WTC11 (cell line): ENCODE measurements around the gene CCDC85A. TPM values are rescaled to one million over a fixed set of nuclear protein-coding genes. Genes with fewer than 3 reads are reported as not detected.

Experiments used
- ATAC-seq: fragments of 200-7000 bp; cut with Tn5 transposase; 2 replicates; pipeline ENCODE4 v1.10.0; 2021; ENCODE audit warnings: mild to moderate bottlenecking, moderate library complexity
- CTCF ChIA-PET: fragments of 300-600 bp; sonication (Branson Sonifier 250); formaldehyde crosslinking; loops from one replicate; lab custom pipeline; 2021; ENCODE audit warnings: antibody characterized with exemption; lab: Charles Lee
- POLR2A ChIA-PET: fragments of 350-600 bp; sonication (Branson Sonifier 250); formaldehyde crosslinking; loops from one replicate; lab custom pipeline; 2021; ENCODE audit warnings: antibody characterized with exemption; lab: Charles Lee
- DNase-seq: peaks from one replicate; pipeline ENCODE4 v3.0.0; 2021; ENCODE audit warnings: low spot score
- H3K27ac Mint-ChIP-seq: 2 replicates; pipeline ENCODE4 v1.8.0; 2021; ENCODE audit warnings: mixed read lengths
- H3K27me3 Mint-ChIP-seq: 2 replicates; pipeline ENCODE4 v1.8.0; 2021; ENCODE audit warnings: low read depth, mild to moderate bottlenecking, moderate library complexity, mixed read lengths
- H3K36me3 Mint-ChIP-seq: 2 replicates; pipeline ENCODE4 v1.8.0; 2021; ENCODE audit warnings: mixed read lengths
- H3K4me1 Mint-ChIP-seq: 2 replicates; pipeline ENCODE4 v1.8.0; 2022; ENCODE audit warnings: mixed read lengths
- H3K4me3 Mint-ChIP-seq: 2 replicates; pipeline ENCODE4 v1.8.0; 2021; ENCODE audit warnings: mild to moderate bottlenecking, moderate library complexity, mixed read lengths
- H3K9me3 Mint-ChIP-seq: 2 replicates; pipeline ENCODE4 v1.8.0; 2021; ENCODE audit warnings: mixed read lengths
- CBFB ChIP-seq: sonication (generic); formaldehyde crosslinking; IDR thresholded peaks from 2 replicates; pipeline ENCODE4 v1.8.1; 2022; ENCODE audit warnings: mild to moderate bottlenecking, low read depth, missing genetic modification reagents
- MXD4 ChIP-seq: fragments of 250-450 bp; sonication (Bioruptor Pico); IDR thresholded peaks from 2 replicates; pipeline ENCODE4 v1.8.0; 2021; ENCODE audit warnings: mild to moderate bottlenecking, moderate library complexity, borderline replicate concordance
- MYBL2 ChIP-seq: sonication (generic); formaldehyde crosslinking; IDR thresholded peaks from 2 replicates; pipeline ENCODE4 v1.8.1; 2023; ENCODE audit warnings: mild to moderate bottlenecking, moderate library complexity, missing genetic modification reagents
- NFYB ChIP-seq: sonication (generic); formaldehyde crosslinking; conservative IDR thresholded peaks from 2 replicates; pipeline ENCODE4 v1.8.0; 2022; ENCODE audit warnings: low read depth, missing genetic modification reagents
- NR3C1 ChIP-seq: sonication (generic); formaldehyde crosslinking; conservative IDR thresholded peaks from 2 replicates; pipeline ENCODE4 v1.8.1; 2023; ENCODE audit warnings: low read depth, mild to moderate bottlenecking, missing genetic modification reagents
- PRRX2 ChIP-seq: fragments of 250-450 bp; sonication (Bioruptor Pico); IDR thresholded peaks from 2 replicates; pipeline ENCODE4 v1.8.0; 2021; ENCODE audit warnings: mild to moderate bottlenecking
- SMAD4 ChIP-seq: sonication (generic); formaldehyde crosslinking; IDR thresholded peaks from 2 replicates; pipeline ENCODE4 v1.8.0; 2022; ENCODE audit warnings: mild to moderate bottlenecking, missing genetic modification reagents
- TEAD1 ChIP-seq: sonication (generic); formaldehyde crosslinking; IDR thresholded peaks from 2 replicates; pipeline ENCODE4 v1.8.0; 2022; ENCODE audit warnings: mild to moderate bottlenecking, missing genetic modification reagents
- ZBTB43 ChIP-seq: sonication (generic); formaldehyde crosslinking; IDR thresholded peaks from 2 replicates; pipeline ENCODE4 v1.8.1; 2023; ENCODE audit warnings: mild to moderate bottlenecking, missing genetic modification reagents
- ZNF263 ChIP-seq: sonication (generic); formaldehyde crosslinking; IDR thresholded peaks from 2 replicates; pipeline ENCODE4 v1.8.1; 2022; ENCODE audit warnings: low read depth, mild to moderate bottlenecking, moderate library complexity, missing genetic modification reagents
- ZNF317 ChIP-seq: sonication (generic); formaldehyde crosslinking; IDR thresholded peaks from 2 replicates; pipeline ENCODE4 v1.8.1; 2023; ENCODE audit warnings: low read depth, mild to moderate bottlenecking, moderate library complexity, missing genetic modification reagents, borderline replicate concordance
- total RNA-seq: library from RNA; stranded (reverse); gene quantifications from 3 replicates; pipeline ENCODE4 v1.2.3, GENCODE V29; 2021
- TF ChIP-seq, protein P1 (sequence below): sonication (generic); formaldehyde crosslinking; IDR thresholded peaks from 2 replicates; pipeline ENCODE4 v1.8.1; 2023; ENCODE audit warnings: mild to moderate bottlenecking, missing genetic modification reagents
- TF ChIP-seq, protein P2 (sequence below): sonication (generic); formaldehyde crosslinking; IDR thresholded peaks from 2 replicates; pipeline ENCODE4 v1.8.1; 2022; ENCODE audit warnings: missing genetic modification reagents, borderline replicate concordance
- TF ChIP-seq, protein P3 (sequence below): sonication (generic); formaldehyde crosslinking; IDR thresholded peaks from 2 replicates; pipeline ENCODE4 v1.8.0; 2022; ENCODE audit warnings: mild to moderate bottlenecking, missing genetic modification reagents

The CCDC85A gene
- total RNA-seq, 1 experiment from 2014 or later: 0.22 TPM

- no peak overlapping the region for H3K27ac Mint-ChIP-seq
- ChIA-PET POLR2A (no interaction called here), CTCF (no interaction called here)
- H3K36me3 Mint-ChIP-seq: no peaks in the 10 kb centered on the region
- no peaks in the 10 kb centered on the region for H3K9me3 Mint-ChIP-seq
- no peak for TF ChIP-seq ZNF263
- no peak for ATAC-seq
- H3K4me1 Mint-ChIP-seq: peaks cover 17% of the 10 kb centered on the region
- no peak overlapping the region for H3K4me3 Mint-ChIP-seq
- no peaks in the 10 kb centered on the region for H3K27me3 Mint-ChIP-seq
- no peak for DNase-seq
These were observed 45.7 kb downstream of the CCDC85A start for GRCh38 chr2:56229397-56230060.

DNA sequence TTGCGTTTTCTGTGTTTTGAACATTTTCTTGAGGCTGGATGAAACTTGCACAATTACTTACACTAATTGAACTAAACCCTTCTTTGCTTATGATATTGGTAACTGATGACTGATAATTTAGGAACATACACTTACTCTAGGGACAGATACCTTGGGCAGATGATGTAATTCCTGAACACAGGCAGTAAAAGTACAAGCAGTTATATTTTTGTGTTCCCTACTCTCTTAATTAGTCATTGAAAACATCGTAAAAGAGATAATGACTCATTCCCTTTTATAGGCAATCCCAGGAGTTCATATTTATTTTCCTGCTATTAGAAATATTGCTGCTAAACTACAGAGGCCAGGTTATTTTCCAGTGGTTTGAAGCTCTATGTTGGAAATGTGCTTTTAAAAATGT lies 46.4 kb downstream of the CCDC85A start:
- Mint-ChIP-seq H3K27ac (no peak overlapping the region), H3K36me3 (no peaks in the 10 kb centered on the region), H3K4me1 (peaks cover 22% of the 10 kb centered on the region), H3K9me3 (no peaks in the 10 kb centered on the region), H3K4me3 (no peak overlapping the region), H3K27me3 (no peaks in the 10 kb centered on the region)
- ATAC-seq: no peak
- DNase-seq: no peak
- TF ChIP-seq ZBTB43 (CRISPR knock-in tag): no peak
- CTCF ChIA-PET: no interaction called here
- POLR2A ChIA-PET: no interaction called here

DNA sequence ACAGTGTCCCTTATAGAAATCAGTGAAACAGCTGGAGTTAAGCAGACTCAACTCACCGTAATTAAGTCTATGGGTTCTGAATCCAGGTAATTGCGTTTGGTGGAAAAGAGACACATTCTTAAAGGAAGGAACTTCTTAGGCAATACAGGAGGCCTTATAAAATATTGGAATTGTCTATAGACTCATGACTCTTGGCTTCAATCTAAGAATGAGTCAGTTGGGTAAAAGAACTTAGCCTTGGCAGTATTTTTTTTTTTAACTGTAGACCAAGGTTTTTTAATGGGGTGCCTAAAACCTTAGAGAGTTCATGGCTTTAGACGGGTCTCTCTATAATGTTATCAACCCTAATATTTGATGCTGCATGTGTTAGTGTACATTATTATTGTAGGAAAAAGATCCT lies 47.6 kb downstream of the CCDC85A start:
- DNase-seq (no peak), ATAC-seq (no peak)
- ChIA-PET CTCF (interaction anchor here (1.0 kb wide), 1 partner anchor 46 kb away, joined by 3 read pairs; no protein-coding TSS in a partner anchor), POLR2A (no interaction called here)
- no peak for TF ChIP-seq CBFB
- TF ChIP-seq ZNF317 (CRISPR knock-in tag): no peak
- TF ChIP-seq PRRX2: no peak
- TF ChIP-seq NFYB (CRISPR knock-in tag): no peak
- TF ChIP-seq NR3C1 (CRISPR knock-in tag): no peak
- TF ChIP-seq TEAD1: no peak
- no peak for TF ChIP-seq SMAD4 (CRISPR knock-in tag)
- TF ChIP-seq, protein P1, sequence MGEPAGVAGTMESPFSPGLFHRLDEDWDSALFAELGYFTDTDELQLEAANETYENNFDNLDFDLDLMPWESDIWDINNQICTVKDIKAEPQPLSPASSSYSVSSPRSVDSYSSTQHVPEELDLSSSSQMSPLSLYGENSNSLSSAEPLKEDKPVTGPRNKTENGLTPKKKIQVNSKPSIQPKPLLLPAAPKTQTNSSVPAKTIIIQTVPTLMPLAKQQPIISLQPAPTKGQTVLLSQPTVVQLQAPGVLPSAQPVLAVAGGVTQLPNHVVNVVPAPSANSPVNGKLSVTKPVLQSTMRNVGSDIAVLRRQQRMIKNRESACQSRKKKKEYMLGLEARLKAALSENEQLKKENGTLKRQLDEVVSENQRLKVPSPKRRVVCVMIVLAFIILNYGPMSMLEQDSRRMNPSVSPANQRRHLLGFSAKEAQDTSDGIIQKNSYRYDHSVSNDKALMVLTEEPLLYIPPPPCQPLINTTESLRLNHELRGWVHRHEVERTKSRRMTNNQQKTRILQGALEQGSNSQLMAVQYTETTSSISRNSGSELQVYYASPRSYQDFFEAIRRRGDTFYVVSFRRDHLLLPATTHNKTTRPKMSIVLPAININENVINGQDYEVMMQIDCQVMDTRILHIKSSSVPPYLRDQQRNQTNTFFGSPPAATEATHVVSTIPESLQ (CRISPR knock-in tag): no peak
- TF ChIP-seq MYBL2 (CRISPR knock-in tag): no peak
- TF ChIP-seq, protein P2, sequence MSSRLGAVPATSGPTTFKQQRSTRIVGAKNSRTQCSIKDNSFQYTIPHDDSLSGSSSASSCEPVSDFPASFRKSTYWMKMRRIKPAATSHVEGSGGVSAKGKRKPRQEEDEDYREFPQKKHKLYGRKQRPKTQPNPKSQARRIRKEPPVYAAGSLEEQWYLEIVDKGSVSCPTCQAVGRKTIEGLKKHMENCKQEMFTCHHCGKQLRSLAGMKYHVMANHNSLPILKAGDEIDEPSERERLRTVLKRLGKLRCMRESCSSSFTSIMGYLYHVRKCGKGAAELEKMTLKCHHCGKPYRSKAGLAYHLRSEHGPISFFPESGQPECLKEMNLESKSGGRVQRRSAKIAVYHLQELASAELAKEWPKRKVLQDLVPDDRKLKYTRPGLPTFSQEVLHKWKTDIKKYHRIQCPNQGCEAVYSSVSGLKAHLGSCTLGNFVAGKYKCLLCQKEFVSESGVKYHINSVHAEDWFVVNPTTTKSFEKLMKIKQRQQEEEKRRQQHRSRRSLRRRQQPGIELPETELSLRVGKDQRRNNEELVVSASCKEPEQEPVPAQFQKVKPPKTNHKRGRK (CRISPR knock-in tag): no peak
- no peak for TF ChIP-seq MXD4
- TF ChIP-seq, protein P3, sequence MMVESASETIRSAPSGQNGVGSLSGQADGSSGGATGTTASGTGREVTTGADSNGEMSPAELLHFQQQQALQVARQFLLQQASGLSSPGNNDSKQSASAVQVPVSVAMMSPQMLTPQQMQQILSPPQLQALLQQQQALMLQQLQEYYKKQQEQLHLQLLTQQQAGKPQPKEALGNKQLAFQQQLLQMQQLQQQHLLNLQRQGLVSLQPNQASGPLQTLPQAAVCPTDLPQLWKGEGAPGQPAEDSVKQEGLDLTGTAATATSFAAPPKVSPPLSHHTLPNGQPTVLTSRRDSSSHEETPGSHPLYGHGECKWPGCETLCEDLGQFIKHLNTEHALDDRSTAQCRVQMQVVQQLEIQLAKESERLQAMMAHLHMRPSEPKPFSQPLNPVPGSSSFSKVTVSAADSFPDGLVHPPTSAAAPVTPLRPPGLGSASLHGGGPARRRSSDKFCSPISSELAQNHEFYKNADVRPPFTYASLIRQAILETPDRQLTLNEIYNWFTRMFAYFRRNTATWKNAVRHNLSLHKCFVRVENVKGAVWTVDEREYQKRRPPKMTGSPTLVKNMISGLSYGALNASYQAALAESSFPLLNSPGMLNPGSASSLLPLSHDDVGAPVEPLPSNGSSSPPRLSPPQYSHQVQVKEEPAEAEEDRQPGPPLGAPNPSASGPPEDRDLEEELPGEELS: no peak
- no peak overlapping the region for H3K27ac Mint-ChIP-seq
- no peak overlapping the region for H3K4me3 Mint-ChIP-seq
- H3K27me3 Mint-ChIP-seq: no peaks in the 10 kb centered on the region
- H3K36me3 Mint-ChIP-seq: no peaks in the 10 kb centered on the region
- H3K9me3 Mint-ChIP-seq: no peaks in the 10 kb centered on the region
- H3K4me1 Mint-ChIP-seq: peaks cover 23% of the 10 kb centered on the region
